Naive B cell (primary cell): ENCODE measurements around the gene KIAA0513. TPM values are rescaled to one million over a fixed set of nuclear protein-coding genes. Genes with fewer than 3 reads are reported as not detected.
A peak's percentile ranks its signal among the peaks of the same experiment; 100 is the strongest.

Source experiments
- ATAC-seq, 2 donors: fragments of 150-1000 bp; cut with Tn5 transposase; 2 replicates each; pipeline ENCODE4 v1.10.0; 2021; ENCODE audit warnings: low read depth in 2 of 2, mild to moderate bottlenecking in 2 of 2, moderate library complexity in 2 of 2
- DNase-seq: peaks from one replicate; pipeline ENCODE4 v3.0.0; 2022
- H3K27ac Mint-ChIP-seq, 6 donors: one replicate each; pipeline ENCODE4 v1.8.0; 2020 to 2022; ENCODE audit warnings: mild to moderate bottlenecking in 6 of 6, mixed read lengths in 6 of 6, moderate library complexity in 5 of 6, inconsistent platforms in 2 of 6
- H3K27me3 Mint-ChIP-seq, 3 donors: one replicate each; pipeline ENCODE4 v1.8.0; 2021 to 2022; ENCODE audit warnings: mixed read lengths in 3 of 3, mild to moderate bottlenecking in 1 of 3
- H3K36me3 Mint-ChIP-seq, 2 donors: one replicate each; pipeline ENCODE4 v1.8.0; 2020 to 2022; ENCODE audit warnings: mixed read lengths in 2 of 2, inconsistent platforms in 1 of 2, mild to moderate bottlenecking in 1 of 2
- H3K4me1 Mint-ChIP-seq, 3 donors: one replicate each; pipeline ENCODE4 v1.8.0; 2020 to 2022; ENCODE audit warnings: mixed read lengths in 3 of 3, inconsistent platforms in 1 of 3, mild to moderate bottlenecking in 1 of 3, moderate library complexity in 1 of 3
- H3K4me3 Mint-ChIP-seq, 8 donors: one replicate each; pipeline ENCODE4 v1.8.0; 2020 to 2022; ENCODE audit warnings: mild to moderate bottlenecking in 8 of 8, mixed read lengths in 8 of 8, moderate library complexity in 8 of 8, inconsistent platforms in 2 of 8
- H3K9me3 Mint-ChIP-seq, 7 donors: one replicate each; pipeline ENCODE4 v1.8.0; 2020 to 2022; ENCODE audit warnings: mixed read lengths in 7 of 7, mild to moderate bottlenecking in 5 of 7, inconsistent platforms in 2 of 7, moderate library complexity in 1 of 7
- polyA plus RNA-seq, 6 donors: library from polyadenylated mRNA; unstranded; fragments of 300-500 nt; fragmentation: Illumina TruSeq; gene quantifications; one replicate each; pipeline ENCODE4 v1.2.3, GENCODE V29; 2021; ENCODE audit warnings: low read depth in 6 of 6

The KIAA0513 gene
- polyA plus RNA-seq, 6 donors from 2014 or later = 0.89 to 3.1 (median 1.3) TPM

DNA sequence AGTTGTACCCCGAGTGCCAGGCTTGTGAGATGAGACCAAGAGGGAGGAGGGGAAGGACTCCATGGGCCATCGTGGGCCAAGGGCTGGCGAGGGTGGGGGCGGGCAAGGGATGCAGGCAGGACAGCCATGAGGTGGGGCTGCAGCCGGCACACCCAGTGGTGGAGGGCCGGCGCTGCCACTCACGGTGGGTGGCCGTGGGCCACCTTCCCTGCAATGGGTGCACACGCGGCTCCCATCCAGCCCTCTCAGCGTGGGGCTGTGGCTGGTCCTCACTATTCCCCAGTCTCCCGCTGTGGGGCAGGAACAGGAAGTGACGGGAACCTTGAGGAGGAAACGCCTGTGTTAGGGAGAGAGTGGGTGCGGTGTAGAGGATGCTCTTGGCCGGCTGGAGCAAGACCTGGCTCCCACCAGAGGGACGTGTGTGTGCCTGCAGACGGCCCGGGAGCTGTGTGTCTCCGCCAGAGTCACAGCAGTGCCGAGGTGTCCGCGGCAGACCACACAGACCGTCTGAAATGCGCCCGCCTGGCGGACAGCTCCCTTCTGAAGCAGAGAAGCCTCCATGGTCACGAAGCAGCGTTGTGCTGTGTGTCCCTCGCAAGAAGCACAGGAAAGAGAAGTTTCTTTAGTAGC lies 61.1 kb downstream of the KIAA0513 start:
- no peak for ATAC-seq
- H3K36me3 Mint-ChIP-seq = no peaks in the 10 kb centered on the region
- no peak for DNase-seq
- peaks cover 0 to 28% (median 12%) of the 10 kb centered on the region in 3 donors for H3K27me3 Mint-ChIP-seq
- peaks cover 9 to 15% (median 11%) of the 10 kb centered on the region in 3 donors for H3K4me1 Mint-ChIP-seq
- no peaks in the 10 kb centered on the region for H3K9me3 Mint-ChIP-seq
- H3K4me3 Mint-ChIP-seq = no peak overlapping the region
- H3K27ac Mint-ChIP-seq = no peak overlapping the region

DNA sequence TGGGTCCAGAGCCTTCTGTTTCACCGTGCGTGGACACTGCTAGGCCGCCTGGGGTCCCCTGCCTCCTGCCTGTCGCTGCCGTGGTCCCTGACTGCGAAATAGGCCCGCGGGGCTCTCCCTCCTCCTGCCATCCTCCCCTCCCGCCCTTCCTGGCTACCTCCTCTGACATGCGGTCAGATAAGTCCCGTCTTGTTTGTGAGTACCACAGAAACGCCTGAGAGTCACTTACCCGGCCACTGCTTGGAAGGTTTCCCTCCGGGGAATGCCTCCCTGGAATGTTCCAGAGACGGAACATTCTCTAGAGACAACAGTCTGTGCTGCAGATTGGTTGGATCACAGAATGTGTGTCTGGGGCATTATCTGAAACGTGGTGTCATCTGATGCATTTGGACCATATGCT lies 61.9 kb downstream of the KIAA0513 start:
- no peak for ATAC-seq
- Mint-ChIP-seq H3K27ac (no peak overlapping the region), H3K27me3 (peaks cover 0 to 30% (median 16%) of the 10 kb centered on the region in 3 donors), H3K4me1 (peaks cover 3 to 11% (median 8%) of the 10 kb centered on the region in 3 donors), H3K9me3 (no peaks in the 10 kb centered on the region), H3K4me3 (no peak overlapping the region), H3K36me3 (no peaks in the 10 kb centered on the region)
- no peak for DNase-seq

DNA sequence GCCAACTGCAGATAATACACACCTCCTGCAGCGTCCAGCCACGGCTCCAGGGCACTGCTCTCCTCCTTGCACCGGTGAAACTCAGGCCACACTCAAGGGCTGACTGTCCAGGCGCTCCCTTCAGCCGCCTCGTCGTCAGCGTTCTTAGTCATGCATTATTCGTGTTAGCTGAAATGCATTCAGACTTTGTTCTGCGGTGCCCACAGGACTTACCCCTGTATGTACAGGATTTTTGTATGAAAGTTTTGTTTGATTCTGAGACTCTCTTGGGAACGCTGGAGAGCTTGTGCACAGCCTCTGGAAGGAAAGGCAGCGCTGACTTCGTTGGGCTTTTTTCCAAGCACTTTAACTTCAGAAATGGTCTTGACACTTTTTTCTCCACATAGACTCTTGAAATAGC lies 62.6 kb downstream of the KIAA0513 start:
- Mint-ChIP-seq H3K27me3 (peaks cover 0 to 30% (median 16%) of the 10 kb centered on the region in 3 donors), H3K4me1 (peaks cover 2 to 4% (median 3%) of the 10 kb centered on the region in 3 donors), H3K27ac (no peak overlapping the region), H3K4me3 (no peak overlapping the region), H3K9me3 (no peaks in the 10 kb centered on the region), H3K36me3 (no peaks in the 10 kb centered on the region)
- no peak for DNase-seq
- ATAC-seq = no peak

DNA sequence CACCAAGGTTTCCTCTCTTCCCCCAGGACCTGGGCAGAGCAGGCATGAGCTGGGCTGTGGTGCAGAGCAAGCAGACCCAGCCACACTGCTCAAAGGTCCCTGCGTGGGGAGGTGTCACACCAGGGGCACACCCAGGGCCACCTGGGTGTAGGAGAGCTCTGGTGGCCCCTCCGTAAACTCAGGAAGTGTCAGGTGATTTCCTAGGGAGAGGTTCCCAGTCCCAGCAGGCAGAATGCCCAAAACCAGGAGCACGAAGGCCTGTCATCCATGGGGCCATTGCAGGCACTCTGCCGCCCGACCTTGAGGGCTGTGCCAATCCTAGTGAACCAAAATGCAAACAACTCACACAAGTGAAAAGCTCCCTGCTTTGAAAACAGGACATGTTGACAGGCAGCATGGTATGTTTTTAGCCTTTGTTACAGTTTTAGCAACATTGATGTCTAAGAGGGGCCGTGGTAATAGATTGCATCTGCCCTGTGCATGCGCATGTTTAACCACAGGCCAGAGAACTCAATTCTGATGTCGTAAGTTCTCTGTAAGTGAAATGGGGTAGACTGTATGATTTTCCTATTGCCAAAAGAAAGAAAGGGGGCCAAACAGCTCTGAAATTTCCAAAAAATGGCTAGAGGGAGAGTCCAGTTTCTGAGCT lies 63.4 kb downstream of the KIAA0513 start:
- Mint-ChIP-seq H3K4me3 (no peak overlapping the region), H3K27ac (no peak overlapping the region)
- no peak for ATAC-seq

DNA sequence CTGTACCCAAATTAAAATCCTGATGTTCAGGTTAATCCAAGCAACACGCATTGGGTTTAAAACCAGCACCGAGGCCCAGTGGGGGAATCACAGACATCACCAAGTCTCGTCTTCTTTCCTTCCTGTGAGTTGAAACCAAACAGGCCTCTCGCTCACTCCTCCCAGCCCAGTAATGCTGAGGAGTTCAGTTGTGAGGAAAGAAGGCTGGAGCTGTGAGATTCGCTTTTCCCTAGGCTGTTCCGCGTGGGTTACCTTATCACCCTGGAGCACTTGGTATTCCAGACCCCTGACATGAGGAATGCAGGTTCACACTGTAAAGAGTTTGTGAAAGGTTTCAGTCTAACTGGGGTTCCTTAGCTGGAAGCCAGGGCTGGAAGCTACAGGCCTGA lies 63.9 kb downstream of the KIAA0513 start:
- DNase-seq = no peak
- H3K4me3 Mint-ChIP-seq = no peak overlapping the region
- no peak overlapping the region for H3K27ac Mint-ChIP-seq
- H3K9me3 Mint-ChIP-seq = no peaks in the 10 kb centered on the region
- H3K4me1 Mint-ChIP-seq = no peaks in the 10 kb centered on the region
- no peaks in the 10 kb centered on the region for H3K36me3 Mint-ChIP-seq
- peaks cover 0 to 24% (median 16%) of the 10 kb centered on the region in 3 donors for H3K27me3 Mint-ChIP-seq
- no peak for ATAC-seq

More for the DNA sequence above, 63.4 kb downstream of the KIAA0513 start:
- no peak for DNase-seq
- H3K9me3 Mint-ChIP-seq = no peaks in the 10 kb centered on the region
- H3K36me3 Mint-ChIP-seq = no peaks in the 10 kb centered on the region
- peaks cover 0 to 24% (median 16%) of the 10 kb centered on the region in 3 donors for H3K27me3 Mint-ChIP-seq
- no peaks in the 10 kb centered on the region for H3K4me1 Mint-ChIP-seq

DNA sequence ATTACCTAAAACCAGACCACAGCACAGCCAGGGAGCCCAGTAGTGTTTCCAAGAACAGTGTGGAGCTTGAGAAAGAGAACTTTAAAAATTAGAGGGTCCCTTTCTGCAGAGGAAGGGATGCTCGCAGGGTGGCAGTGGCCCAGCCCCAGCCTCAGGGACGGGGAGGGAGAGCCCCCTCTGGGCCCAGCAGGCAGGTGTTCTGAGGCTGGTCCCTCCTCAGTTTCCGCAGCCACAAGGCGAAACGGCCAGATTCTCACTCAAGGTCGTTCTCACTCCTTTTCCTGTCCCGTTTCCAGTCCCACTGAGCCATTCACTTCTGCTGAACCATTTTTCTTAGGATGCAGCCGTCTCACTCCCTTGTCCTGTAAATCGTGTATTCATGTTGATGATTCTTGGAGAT lies 64.7 kb downstream of the KIAA0513 start:
- no peaks in the 10 kb centered on the region for H3K9me3 Mint-ChIP-seq
- peaks cover 0 to 26% (median 11%) of the 10 kb centered on the region in 3 donors for H3K27me3 Mint-ChIP-seq
- no peaks in the 10 kb centered on the region for H3K4me1 Mint-ChIP-seq
- no peak overlapping the region for H3K27ac Mint-ChIP-seq
- ATAC-seq (no peak), DNase-seq (no peak)
- H3K4me3 Mint-ChIP-seq = no peak overlapping the region
- H3K36me3 Mint-ChIP-seq = no peaks in the 10 kb centered on the region

DNA sequence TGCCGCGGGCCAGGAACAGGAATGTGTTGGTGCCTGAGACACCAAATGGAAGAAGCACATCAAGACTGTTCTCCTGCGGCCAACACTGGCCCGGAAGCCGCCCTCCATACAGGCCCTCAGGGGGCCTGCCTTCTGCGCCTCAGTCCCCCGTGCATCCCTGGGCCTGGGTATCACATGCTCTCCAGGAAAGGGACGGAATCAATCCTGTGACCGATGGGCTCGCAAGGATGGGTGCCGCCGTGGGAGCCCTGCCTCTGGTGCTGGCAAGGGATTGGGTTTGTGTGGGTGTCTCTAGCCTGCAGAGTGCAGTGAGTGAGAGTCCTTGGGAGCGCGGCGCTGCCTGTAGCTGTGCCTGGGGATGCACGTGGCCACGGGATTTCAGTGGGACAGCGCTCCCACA lies 65.3 kb downstream of the KIAA0513 start:
- ATAC-seq (no peak), DNase-seq (no peak)
- no peak overlapping the region for H3K4me3 Mint-ChIP-seq
- peaks cover 4 to 31% (median 11%) of the 10 kb centered on the region in 3 donors for H3K27me3 Mint-ChIP-seq
- no peaks in the 10 kb centered on the region for H3K36me3 Mint-ChIP-seq
- no peaks in the 10 kb centered on the region for H3K9me3 Mint-ChIP-seq
- no peak overlapping the region for H3K27ac Mint-ChIP-seq
- no peaks in the 10 kb centered on the region for H3K4me1 Mint-ChIP-seq

DNA sequence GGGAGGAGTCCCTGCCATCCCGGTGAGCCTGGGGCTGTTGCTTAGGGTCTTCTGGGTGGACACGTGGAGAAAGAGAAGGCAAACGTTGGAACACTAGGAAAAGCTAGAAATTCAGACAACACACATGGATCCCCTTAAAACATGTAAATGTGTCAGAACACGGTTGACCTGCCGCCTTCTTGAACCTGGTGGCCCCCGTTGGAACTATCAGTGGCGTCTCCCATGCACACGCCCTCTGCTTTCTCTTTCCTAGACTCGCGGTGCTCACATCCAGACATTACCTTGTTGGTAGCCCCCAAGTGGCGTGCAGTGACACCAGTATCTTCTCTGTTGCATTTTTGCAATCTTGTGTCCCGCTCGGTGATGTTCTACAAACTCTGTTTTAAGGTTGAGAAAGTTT lies 66.1 kb downstream of the KIAA0513 start:
- no peak for DNase-seq
- no peaks in the 10 kb centered on the region for H3K36me3 Mint-ChIP-seq
- H3K9me3 Mint-ChIP-seq = no peaks in the 10 kb centered on the region
- no peaks in the 10 kb centered on the region for H3K4me1 Mint-ChIP-seq
- peaks cover 7 to 29% (median 8%) of the 10 kb centered on the region in 3 donors for H3K27me3 Mint-ChIP-seq
- H3K27ac Mint-ChIP-seq = no peak overlapping the region
- H3K4me3 Mint-ChIP-seq = no peak overlapping the region
- ATAC-seq = no peak

DNA sequence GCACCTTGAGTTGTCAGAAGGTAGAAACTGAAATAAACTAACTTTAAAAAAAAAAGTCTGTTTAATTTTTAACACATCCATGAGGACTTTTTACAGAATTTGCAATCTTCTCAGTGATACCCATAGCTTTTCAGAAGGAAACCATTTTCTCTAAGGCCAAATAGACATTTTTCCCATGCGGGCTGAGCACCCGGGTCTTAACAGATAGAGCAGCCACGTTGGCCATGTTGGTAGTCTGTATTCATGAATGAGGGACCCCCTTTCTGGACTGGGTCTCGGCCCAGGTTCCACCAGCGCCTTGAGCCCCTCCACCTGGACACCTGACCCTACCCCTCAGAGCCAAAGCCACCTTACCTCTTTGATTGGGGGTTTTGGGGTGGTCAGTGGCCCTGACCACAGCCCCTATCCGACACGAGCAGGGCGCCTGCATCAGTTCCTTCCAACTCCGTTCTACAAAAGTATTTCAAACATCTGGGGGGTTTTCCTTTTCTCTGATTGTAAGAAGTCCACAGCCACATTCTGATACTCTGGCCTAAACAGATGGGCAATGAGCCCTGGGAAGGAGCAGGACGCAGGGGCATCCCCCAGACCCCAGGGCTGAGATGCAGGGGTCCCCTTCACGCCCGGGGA lies 66.7 kb downstream of the KIAA0513 start:
- H3K27me3 Mint-ChIP-seq = peaks cover 7 to 29% (median 8%) of the 10 kb centered on the region in 3 donors

DNA sequence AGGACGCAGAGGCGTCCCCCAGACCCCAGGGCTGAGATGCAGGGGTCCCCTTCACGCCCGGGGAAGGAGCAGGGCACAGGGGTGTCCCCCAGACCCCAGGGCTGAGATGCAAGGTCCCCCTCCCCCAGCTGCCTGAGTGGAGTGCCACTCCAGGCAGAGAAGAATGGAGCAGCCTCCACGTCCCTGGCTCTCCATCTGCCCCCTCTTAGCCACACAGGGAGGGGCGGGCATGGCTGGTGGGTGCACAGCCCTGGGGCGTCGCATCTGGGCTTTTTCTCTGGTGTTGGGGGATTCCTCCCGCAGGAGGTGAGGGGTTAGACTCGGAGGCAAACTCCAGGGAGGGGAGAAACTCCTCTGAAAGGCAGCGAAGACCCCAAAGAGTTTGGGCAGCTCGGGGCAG lies 67.2 kb downstream of the KIAA0513 start:
- ATAC-seq = no peak
- DNase-seq = no peak
- H3K4me1 Mint-ChIP-seq = no peaks in the 10 kb centered on the region
- H3K27ac Mint-ChIP-seq = no peak overlapping the region
- no peak overlapping the region for H3K4me3 Mint-ChIP-seq
- H3K9me3 Mint-ChIP-seq = no peaks in the 10 kb centered on the region
- no peaks in the 10 kb centered on the region for H3K36me3 Mint-ChIP-seq
- peaks cover 7 to 26% (median 8%) of the 10 kb centered on the region in 3 donors for H3K27me3 Mint-ChIP-seq

More for the DNA sequence above, 66.7 kb downstream of the KIAA0513 start:
- no peaks in the 10 kb centered on the region for H3K9me3 Mint-ChIP-seq
- no peak overlapping the region for H3K27ac Mint-ChIP-seq
- no peaks in the 10 kb centered on the region for H3K36me3 Mint-ChIP-seq
- DNase-seq (no peak), ATAC-seq (no peak)
- H3K4me3 Mint-ChIP-seq = no peak overlapping the region
- no peaks in the 10 kb centered on the region for H3K4me1 Mint-ChIP-seq

DNA sequence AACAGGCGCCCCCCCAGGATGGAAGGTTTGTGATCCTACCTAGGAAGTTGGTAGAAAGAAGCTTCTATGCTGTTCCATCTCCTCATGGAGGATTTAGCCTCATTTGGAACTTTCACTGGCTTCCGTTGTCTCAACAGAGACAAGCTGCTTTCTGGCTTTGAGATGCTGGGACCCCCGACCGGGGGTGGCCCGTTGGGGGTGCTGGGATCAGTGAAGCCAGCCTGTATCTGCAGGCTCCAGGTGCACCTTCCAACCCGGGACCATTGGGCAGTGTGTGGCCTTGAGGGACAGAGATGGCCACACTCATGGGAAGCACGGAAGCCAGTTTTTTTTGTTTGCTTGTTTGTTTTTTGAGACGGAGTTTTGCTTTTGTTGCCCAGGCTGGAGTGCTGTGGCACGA lies 69.3 kb downstream of the KIAA0513 start:
- DNase-seq (no peak), ATAC-seq (no peak)
- peaks cover 7 to 21% (median 8%) of the 10 kb centered on the region in 3 donors for H3K27me3 Mint-ChIP-seq
- no peaks in the 10 kb centered on the region for H3K9me3 Mint-ChIP-seq
- H3K4me1 Mint-ChIP-seq = peaks cover 0 to 7% (median 0%) of the 10 kb centered on the region in 3 donors
- no peak overlapping the region for H3K27ac Mint-ChIP-seq
- H3K4me3 Mint-ChIP-seq = no peak overlapping the region
- H3K36me3 Mint-ChIP-seq = no peaks in the 10 kb centered on the region

DNA sequence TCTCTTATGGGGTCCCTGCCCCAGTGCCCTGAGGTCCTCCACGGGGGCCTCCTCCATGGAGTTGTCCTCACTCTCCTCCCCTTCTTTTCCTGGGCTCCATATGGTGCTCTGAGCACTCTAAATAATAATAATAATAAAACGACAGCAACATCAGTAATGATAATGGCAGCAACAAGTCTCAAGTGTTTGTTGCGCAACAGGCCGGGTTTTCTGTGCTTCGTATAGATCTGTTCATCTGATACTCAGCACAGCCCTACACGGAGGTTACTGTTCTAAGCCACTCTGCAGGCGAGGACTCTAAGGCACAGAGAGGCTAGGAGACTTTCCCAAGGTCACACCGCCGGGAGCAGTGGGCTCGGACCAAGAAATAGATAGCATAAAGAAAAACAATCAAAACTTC lies 71.0 kb downstream of the KIAA0513 start:
- H3K36me3 Mint-ChIP-seq = no peaks in the 10 kb centered on the region
- no peak overlapping the region for H3K4me3 Mint-ChIP-seq
- DNase-seq (no peak), ATAC-seq (no peak)
- no peak overlapping the region for H3K27ac Mint-ChIP-seq
- peaks cover 2 to 23% (median 3%) of the 10 kb centered on the region in 3 donors for H3K4me1 Mint-ChIP-seq
- H3K9me3 Mint-ChIP-seq = no peaks in the 10 kb centered on the region
- H3K27me3 Mint-ChIP-seq = peaks cover 6 to 21% (median 7%) of the 10 kb centered on the region in 3 donors

DNA sequence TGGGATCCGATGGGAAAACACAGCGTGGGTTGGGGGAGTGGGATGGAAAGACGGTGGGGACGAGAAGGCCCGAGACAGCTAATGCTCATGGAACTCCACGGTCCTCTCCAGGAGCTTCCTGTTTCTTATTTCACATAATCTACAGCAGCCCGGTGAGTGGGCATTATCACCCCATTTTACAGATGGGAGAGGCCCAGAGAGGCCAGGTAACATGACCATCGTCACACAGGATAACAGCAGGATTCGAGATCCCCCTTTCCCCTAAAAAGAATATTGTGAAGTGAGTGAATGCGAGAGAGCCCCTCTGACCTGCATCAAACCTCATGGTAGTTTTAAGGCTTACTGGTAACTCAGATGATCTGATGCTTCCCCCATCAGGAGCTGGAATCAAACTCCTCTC lies 72.7 kb downstream of the KIAA0513 start:
- DNase-seq (no peak), ATAC-seq (no peak)
- peak overlapping the region in 1 of 6 donors; percentile 43 for H3K27ac Mint-ChIP-seq
- peaks cover 15 to 40% (median 18%) of the 10 kb centered on the region in 3 donors for H3K4me1 Mint-ChIP-seq
- no peak overlapping the region for H3K4me3 Mint-ChIP-seq
- H3K9me3 Mint-ChIP-seq = no peaks in the 10 kb centered on the region
- peaks cover 0 to 9% (median 7%) of the 10 kb centered on the region in 3 donors for H3K27me3 Mint-ChIP-seq
- H3K36me3 Mint-ChIP-seq = no peaks in the 10 kb centered on the region
